HEK293T (cell line): ENCODE measurements around the gene CLIP4.

ENCODE experiments used
- CTCF ChIA-PET: fragments of 350-600 bp; formaldehyde crosslinking; extraction: SDS; loops from one replicate; lab custom pipeline; 2021; ENCODE audit warnings: antibody characterized with exemption, inconsistent platforms; lab: Yijun Ruan, JAX
- POLR2A ChIA-PET: fragments of 350-600 bp; formaldehyde crosslinking; extraction: SDS; loops from one replicate; lab custom pipeline; 2020; ENCODE audit warnings: antibody characterized with exemption, inconsistent platforms; lab: Yijun Ruan, JAX
- DNase-seq: peaks from one replicate; pipeline ENCODE4 v3.0.0; 2012; ENCODE audit warnings: mixed read lengths; ENCODE audit errors: extremely low spot score
- ARNT ChIP-seq: fragments of 450-650 bp; IDR thresholded peaks from 2 replicates; pipeline ENCODE4 v1.6.1; 2017; ENCODE audit warnings: mild to moderate bottlenecking
- BHLHE40 ChIP-seq: fragments of 450-650 bp; IDR thresholded peaks from 2 replicates; pipeline ENCODE4 v1.6.1; 2016; ENCODE audit warnings: mild to moderate bottlenecking, moderate library complexity, borderline replicate concordance
- CTBP1 ChIP-seq: fragments of 450-650 bp; IDR thresholded peaks from 2 replicates; pipeline ENCODE4 v1.6.1; 2016; ENCODE audit warnings: borderline replicate concordance
- ELF4 ChIP-seq: fragments of 450-650 bp; IDR thresholded peaks from 2 replicates; pipeline ENCODE4 v1.6.1; 2017; ENCODE audit warnings: antibody characterized with exemption
- FOXA1 ChIP-seq: fragments of 450-650 bp; IDR thresholded peaks from 2 replicates; pipeline ENCODE4 v1.6.1; 2016; ENCODE audit warnings: mild to moderate bottlenecking
- FOXK2 ChIP-seq: fragments of 450-650 bp; IDR thresholded peaks from 2 replicates; pipeline ENCODE4 v1.6.1; 2016; ENCODE audit warnings: mild to moderate bottlenecking
- FOXM1 ChIP-seq: fragments of 450-650 bp; IDR thresholded peaks from 2 replicates; pipeline ENCODE4 v1.6.1; 2017; ENCODE audit warnings: mild to moderate bottlenecking, borderline replicate concordance
- HDGF ChIP-seq: fragments of 450-650 bp; IDR thresholded peaks from 2 replicates; pipeline ENCODE4 v1.6.1; 2017; ENCODE audit warnings: antibody characterized with exemption, borderline replicate concordance
- L3MBTL2 ChIP-seq: fragments of 450-650 bp; conservative IDR thresholded peaks from 2 replicates; pipeline ENCODE4 v1.6.1; 2016; ENCODE audit warnings: mild to moderate bottlenecking
- LEF1 ChIP-seq: fragments of 450-650 bp; IDR thresholded peaks from 2 replicates; pipeline ENCODE4 v1.6.1; 2017; ENCODE audit warnings: mild to moderate bottlenecking, borderline replicate concordance
- NFRKB ChIP-seq: fragments of 450-650 bp; IDR thresholded peaks from 2 replicates; pipeline ENCODE4 v1.6.1; 2016; ENCODE audit warnings: mild to moderate bottlenecking, moderate library complexity
- PKNOX1 ChIP-seq: fragments of 450-650 bp; IDR thresholded peaks from 2 replicates; pipeline ENCODE4 v1.6.1; 2016
- SP1 ChIP-seq: fragments of 450-650 bp; IDR thresholded peaks from 2 replicates; pipeline ENCODE4 v1.6.1; 2017
- SUZ12 ChIP-seq: fragments of 450-650 bp; IDR thresholded peaks from 2 replicates; pipeline ENCODE4 v1.6.1; 2016; ENCODE audit warnings: mild to moderate bottlenecking
- TARDBP ChIP-seq: fragments of 450-650 bp; IDR thresholded peaks from 2 replicates; pipeline ENCODE4 v1.6.1; 2016
- ZNF384 ChIP-seq: fragments of 450-650 bp; IDR thresholded peaks from 2 replicates; pipeline ENCODE4 v1.6.1; 2016

CLIP4 gene

GRCh38 chr2:29196792-29197788 is 81.9 kb downstream of the CLIP4 start:
- TF ChIP-seq LEF1 (no peak), L3MBTL2 (no peak), PKNOX1 (peak; percentile 10; the same call in 1 of the 2 replicates)
- ChIA-PET POLR2A (interaction anchor here (0.6 kb wide), 1 partner anchor 804 kb away, joined by 4 read pairs; the partner anchor contains the start of gene FOSL2), CTCF (no interaction called here)
- peak; percentile 79 for DNase-seq

- DNase-seq = no peak
- CTCF ChIA-PET = no interaction called here
- TF ChIP-seq CTBP1 (no peak), TARDBP (no peak), FOXM1 (no peak), NFRKB (no peak), L3MBTL2 (no peak), FOXA1 (no peak), PKNOX1 (no peak), LEF1 (no peak)
- POLR2A ChIA-PET = no interaction called here
Measured at GRCh38 chr2:29201979-29202378, 86.8 kb downstream of the CLIP4 start.

GRCh38 chr2:29202819-29203495 is 87.7 kb downstream of the CLIP4 start:
- TF ChIP-seq PKNOX1 = no peak
- no peak for TF ChIP-seq L3MBTL2
- TF ChIP-seq BHLHE40 = no peak
- TF ChIP-seq FOXA1 = no peak
- TF ChIP-seq NFRKB = no peak
- no peak for TF ChIP-seq ARNT
- no peak for TF ChIP-seq ZNF384
- no peak for TF ChIP-seq LEF1
- no peak for TF ChIP-seq FOXM1
- TF ChIP-seq SP1 = no peak
- no peak for TF ChIP-seq SUZ12
- no peak for TF ChIP-seq ELF4
- ChIA-PET CTCF (no interaction called here), POLR2A (no interaction called here)
- DNase-seq = no peak

- TF ChIP-seq ZNF384 (no peak), FOXA1 (no peak), SP1 (no peak), SUZ12 (no peak), PKNOX1 (no peak), HDGF (no peak), L3MBTL2 (no peak)
- ChIA-PET CTCF (interaction anchor here (0.8 kb wide), 1 partner anchor 11 kb away, joined by 3 read pairs; no protein-coding TSS in a partner anchor), POLR2A (no interaction called here)
- no peak for DNase-seq
Measured at GRCh38 chr2:29206941-29207340, 91.7 kb downstream of the CLIP4 start.

- TF ChIP-seq FOXM1 (no peak), CTBP1 (no peak), HDGF (no peak), FOXK2 (no peak), TARDBP (no peak), ARNT (no peak), SUZ12 (no peak), BHLHE40 (no peak), SP1 (no peak), FOXA1 (no peak), NFRKB (no peak), LEF1 (no peak)
- DNase-seq = no peak
- ChIA-PET POLR2A (no interaction called here), CTCF (interaction anchor here (0.8 kb wide), 1 partner anchor 12 kb away, joined by 3 read pairs; no protein-coding TSS in a partner anchor)
Measured at GRCh38 chr2:29207352-29208148, 92.3 kb downstream of the CLIP4 start.
